ENCODE measurements around the gene ULK4. TPM values are rescaled to one million over a fixed set of nuclear protein-coding genes. Genes with fewer than 3 reads are reported as not detected.

ULK4 gene
- polyA plus RNA-seq, 1 of the 3 experiments (the other 2 are of a cell fraction): 6.2 TPM

DNA sequence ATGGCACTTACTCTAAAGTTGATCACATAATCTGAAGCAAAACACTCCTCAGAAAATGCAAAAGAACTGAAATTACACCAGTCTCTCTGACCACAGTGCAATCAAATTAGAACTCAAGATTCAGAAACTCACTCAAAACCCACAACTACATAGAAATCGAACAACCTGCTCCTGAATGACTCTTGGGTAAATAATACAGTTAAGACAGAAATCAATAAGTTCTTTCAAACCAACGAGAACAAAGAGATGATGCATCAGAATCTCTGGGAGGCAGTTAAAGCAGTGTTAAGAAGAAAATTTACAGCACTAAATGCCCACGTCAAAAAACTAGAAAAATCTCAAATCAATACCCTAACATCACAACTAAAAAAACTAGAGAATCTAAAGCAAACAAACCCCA, 535.4 kb downstream of the ULK4 start (continued):
- TF ChIP-seq, protein P1, sequence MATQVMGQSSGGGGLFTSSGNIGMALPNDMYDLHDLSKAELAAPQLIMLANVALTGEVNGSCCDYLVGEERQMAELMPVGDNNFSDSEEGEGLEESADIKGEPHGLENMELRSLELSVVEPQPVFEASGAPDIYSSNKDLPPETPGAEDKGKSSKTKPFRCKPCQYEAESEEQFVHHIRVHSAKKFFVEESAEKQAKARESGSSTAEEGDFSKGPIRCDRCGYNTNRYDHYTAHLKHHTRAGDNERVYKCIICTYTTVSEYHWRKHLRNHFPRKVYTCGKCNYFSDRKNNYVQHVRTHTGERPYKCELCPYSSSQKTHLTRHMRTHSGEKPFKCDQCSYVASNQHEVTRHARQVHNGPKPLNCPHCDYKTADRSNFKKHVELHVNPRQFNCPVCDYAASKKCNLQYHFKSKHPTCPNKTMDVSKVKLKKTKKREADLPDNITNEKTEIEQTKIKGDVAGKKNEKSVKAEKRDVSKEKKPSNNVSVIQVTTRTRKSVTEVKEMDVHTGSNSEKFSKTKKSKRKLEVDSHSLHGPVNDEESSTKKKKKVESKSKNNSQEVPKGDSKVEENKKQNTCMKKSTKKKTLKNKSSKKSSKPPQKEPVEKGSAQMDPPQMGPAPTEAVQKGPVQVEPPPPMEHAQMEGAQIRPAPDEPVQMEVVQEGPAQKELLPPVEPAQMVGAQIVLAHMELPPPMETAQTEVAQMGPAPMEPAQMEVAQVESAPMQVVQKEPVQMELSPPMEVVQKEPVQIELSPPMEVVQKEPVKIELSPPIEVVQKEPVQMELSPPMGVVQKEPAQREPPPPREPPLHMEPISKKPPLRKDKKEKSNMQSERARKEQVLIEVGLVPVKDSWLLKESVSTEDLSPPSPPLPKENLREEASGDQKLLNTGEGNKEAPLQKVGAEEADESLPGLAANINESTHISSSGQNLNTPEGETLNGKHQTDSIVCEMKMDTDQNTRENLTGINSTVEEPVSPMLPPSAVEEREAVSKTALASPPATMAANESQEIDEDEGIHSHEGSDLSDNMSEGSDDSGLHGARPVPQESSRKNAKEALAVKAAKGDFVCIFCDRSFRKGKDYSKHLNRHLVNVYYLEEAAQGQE (IDR thresholded peaks at IDR 0.05; ENCODE audit: low read depth, low read length): no peak
- no peak for TF ChIP-seq GATA2 (CRISPR knock-in tag; IDR thresholded peaks at IDR 0.05)
- no peak for TF ChIP-seq ELF1 (IDR thresholded peaks at IDR 0.05)
- TF ChIP-seq MEF2A (IDR thresholded peaks at IDR 0.05; ENCODE audit: borderline replicate concordance, low read depth): no peak

DNA sequence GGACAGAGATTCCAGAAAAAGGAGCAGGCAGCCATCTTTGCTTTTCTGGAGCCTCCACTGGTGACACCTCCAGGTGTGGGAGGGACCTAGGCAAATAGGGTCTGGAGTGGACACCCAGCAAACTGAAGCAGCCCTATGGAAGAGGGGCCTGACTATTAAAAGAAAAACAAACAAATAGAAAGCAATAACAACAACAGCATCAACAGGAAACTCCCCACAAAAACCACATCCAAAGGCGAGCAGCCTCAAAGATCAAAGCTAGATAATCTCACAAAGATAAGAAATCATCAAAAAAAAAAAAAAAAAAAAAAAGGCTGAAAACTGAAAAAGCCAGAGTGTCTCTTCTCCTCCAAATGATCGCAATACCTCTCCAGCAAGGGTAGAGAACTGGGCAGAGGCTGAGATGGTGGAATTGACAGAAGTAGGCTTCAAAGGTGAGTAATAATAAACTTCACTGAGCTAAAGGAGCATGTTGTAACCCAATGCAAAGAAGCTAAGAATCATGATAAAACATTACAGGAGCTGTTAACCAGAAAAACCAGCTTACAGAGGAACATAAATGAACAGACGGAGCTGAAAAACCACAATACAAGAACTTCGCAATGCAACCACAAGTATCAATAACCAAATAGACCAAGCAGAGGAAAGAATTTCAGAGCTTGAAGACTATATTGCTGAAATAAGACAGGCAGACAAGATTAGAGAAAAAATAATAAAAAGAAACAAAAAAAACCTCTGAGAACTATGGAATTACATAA, 537.2 kb downstream of the ULK4 start:
- 72% methylated on average over 4 of the region's 4 CpGs for WGBS (ENCODE audit: low lambda C conversion rate)
- Histone ChIP-seq H3K4me2 (no peak overlapping the region), H3K79me2 (ENCODE audit: insufficient read depth) (no peaks in the 10 kb centered on the region), H3K9me3 (no peaks in the 10 kb centered on the region; the same call in 1 of the 2 replicates), H3K4me1 (ENCODE audit: control insufficient read depth in 1 of 2, insufficient read depth in 2 of 2, low read depth in 1 of 2, low read length in 1 of 2) (no peaks in the 10 kb centered on the region; a peak in 1 of 4 replicates), H3K4me3 (ENCODE audit: low read depth in 2 of 2, low read length in 1 of 2) (no peak overlapping the region), H3K27me3 (ENCODE audit: insufficient read depth) (no peaks in the 10 kb centered on the region), H3K36me3 (replicated peaks in 1 of 2; ENCODE audit: control insufficient read depth in 1 of 2, insufficient read depth in 2 of 2, low read length in 1 of 2) (no peaks in the 10 kb centered on the region), H3K27ac (ENCODE audit: low read depth in 2 of 2, low read length in 1 of 2) (no peak overlapping the region), H3K9ac (no peak overlapping the region), H3K9me2 (no peaks in the 10 kb centered on the region), H4K20me1 (ENCODE audit: insufficient read depth) (no peaks in the 10 kb centered on the region), H2AFZ (ENCODE audit: low read depth) (no peak overlapping the region), H3F3A (replicated peaks; ENCODE audit: insufficient read depth) (no peaks in the 10 kb centered on the region)
- DNase-seq: no peak
- POLR2A ChIA-PET: no interaction called here
- CTCF ChIA-PET: no interaction called here
- TF ChIP-seq MXI1 (IDR thresholded peaks at IDR 0.05; ENCODE audit: low read depth, low read length) (no peak), TEAD4 (IDR thresholded peaks at IDR 0.05; ENCODE audit: borderline replicate concordance, insufficient read depth) (no peak), FOXJ3 (CRISPR knock-in tag; IDR thresholded peaks at IDR 0.05) (no peak), FOSL2 (IDR thresholded peaks at IDR 0.05; ENCODE audit: borderline replicate concordance, low read depth) (no peak), TAF1 (IDR thresholded peaks at IDR 0.05; ENCODE audit: borderline replicate concordance, low read depth, low read length) (no peak), NRF1 (IDR thresholded peaks at IDR 0.05; ENCODE audit: low read depth, low read length) (no peak), MEF2A (IDR thresholded peaks at IDR 0.05; ENCODE audit: borderline replicate concordance, low read depth) (no peak), EZH2phosphoT487 (IDR thresholded peaks at IDR 0.05; ENCODE audit: borderline replicate concordance, low read depth) (no peak), RAD21 (IDR thresholded peaks at IDR 0.05; ENCODE audit: low read length) (no peak), FOXM1 (IDR thresholded peaks at IDR 0.05; ENCODE audit: low read depth) (no peak), SMC3 (IDR thresholded peaks at IDR 0.05; ENCODE audit: low read depth, low read length) (no peak)
- TF ChIP-seq, protein P2, sequence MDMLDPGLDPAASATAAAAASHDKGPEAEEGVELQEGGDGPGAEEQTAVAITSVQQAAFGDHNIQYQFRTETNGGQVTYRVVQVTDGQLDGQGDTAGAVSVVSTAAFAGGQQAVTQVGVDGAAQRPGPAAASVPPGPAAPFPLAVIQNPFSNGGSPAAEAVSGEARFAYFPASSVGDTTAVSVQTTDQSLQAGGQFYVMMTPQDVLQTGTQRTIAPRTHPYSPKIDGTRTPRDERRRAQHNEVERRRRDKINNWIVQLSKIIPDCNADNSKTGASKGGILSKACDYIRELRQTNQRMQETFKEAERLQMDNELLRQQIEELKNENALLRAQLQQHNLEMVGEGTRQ (IDR thresholded peaks at IDR 0.05; ENCODE audit: borderline replicate concordance, low read depth, low read length): no peak
- TF ChIP-seq, protein P3, sequence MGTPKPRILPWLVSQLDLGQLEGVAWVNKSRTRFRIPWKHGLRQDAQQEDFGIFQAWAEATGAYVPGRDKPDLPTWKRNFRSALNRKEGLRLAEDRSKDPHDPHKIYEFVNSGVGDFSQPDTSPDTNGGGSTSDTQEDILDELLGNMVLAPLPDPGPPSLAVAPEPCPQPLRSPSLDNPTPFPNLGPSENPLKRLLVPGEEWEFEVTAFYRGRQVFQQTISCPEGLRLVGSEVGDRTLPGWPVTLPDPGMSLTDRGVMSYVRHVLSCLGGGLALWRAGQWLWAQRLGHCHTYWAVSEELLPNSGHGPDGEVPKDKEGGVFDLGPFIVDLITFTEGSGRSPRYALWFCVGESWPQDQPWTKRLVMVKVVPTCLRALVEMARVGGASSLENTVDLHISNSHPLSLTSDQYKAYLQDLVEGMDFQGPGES (IDR thresholded peaks at IDR 0.05; ENCODE audit: low read depth, low read length): no peak
- TF ChIP-seq, protein P4, sequence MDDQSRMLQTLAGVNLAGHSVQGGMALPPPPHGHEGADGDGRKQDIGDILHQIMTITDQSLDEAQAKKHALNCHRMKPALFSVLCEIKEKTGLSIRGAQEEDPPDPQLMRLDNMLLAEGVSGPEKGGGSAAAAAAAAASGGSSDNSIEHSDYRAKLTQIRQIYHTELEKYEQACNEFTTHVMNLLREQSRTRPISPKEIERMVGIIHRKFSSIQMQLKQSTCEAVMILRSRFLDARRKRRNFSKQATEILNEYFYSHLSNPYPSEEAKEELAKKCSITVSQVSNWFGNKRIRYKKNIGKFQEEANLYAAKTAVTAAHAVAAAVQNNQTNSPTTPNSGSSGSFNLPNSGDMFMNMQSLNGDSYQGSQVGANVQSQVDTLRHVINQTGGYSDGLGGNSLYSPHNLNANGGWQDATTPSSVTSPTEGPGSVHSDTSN (IDR thresholded peaks at IDR 0.05): no peak
- TF ChIP-seq, protein P1 (IDR thresholded peaks at IDR 0.05; ENCODE audit: low read depth, low read length): no peak
